ENCODE measurements around the gene PUM2.
"Not testable (repeated sequence)": the region's sequence is repeated elsewhere in the genome, so short reads cannot be mapped to it uniquely, and the experiment has no call there.

PUM2 gene, protein sequence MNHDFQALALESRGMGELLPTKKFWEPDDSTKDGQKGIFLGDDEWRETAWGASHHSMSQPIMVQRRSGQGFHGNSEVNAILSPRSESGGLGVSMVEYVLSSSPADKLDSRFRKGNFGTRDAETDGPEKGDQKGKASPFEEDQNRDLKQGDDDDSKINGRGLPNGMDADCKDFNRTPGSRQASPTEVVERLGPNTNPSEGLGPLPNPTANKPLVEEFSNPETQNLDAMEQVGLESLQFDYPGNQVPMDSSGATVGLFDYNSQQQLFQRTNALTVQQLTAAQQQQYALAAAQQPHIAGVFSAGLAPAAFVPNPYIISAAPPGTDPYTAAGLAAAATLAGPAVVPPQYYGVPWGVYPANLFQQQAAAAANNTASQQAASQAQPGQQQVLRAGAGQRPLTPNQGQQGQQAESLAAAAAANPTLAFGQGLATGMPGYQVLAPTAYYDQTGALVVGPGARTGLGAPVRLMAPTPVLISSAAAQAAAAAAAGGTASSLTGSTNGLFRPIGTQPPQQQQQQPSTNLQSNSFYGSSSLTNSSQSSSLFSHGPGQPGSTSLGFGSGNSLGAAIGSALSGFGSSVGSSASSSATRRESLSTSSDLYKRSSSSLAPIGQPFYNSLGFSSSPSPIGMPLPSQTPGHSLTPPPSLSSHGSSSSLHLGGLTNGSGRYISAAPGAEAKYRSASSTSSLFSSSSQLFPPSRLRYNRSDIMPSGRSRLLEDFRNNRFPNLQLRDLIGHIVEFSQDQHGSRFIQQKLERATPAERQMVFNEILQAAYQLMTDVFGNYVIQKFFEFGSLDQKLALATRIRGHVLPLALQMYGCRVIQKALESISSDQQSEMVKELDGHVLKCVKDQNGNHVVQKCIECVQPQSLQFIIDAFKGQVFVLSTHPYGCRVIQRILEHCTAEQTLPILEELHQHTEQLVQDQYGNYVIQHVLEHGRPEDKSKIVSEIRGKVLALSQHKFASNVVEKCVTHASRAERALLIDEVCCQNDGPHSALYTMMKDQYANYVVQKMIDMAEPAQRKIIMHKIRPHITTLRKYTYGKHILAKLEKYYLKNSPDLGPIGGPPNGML

GRCh38 chr2:20350753-20351554 lies at the start of gene PUM2:
Gene PUM2 (minus strand): TSS chr2:20350844. CDS start chr2:20327360, 23,484 bp downstream.
- in situ Hi-C loops (cut with HindIII; ENCODE audit: low sequenced_read_pairs) = no loop called here

GRCh38 chr2:20400306-20400705 lies 49.7 kb upstream of the PUM2 start:
- in situ Hi-C loops (cut with HindIII; ENCODE audit: low sequenced_read_pairs) = loop anchor here (5.0 kb wide), 1 partner anchor 247 kb away; no protein-coding TSS in a partner anchor

DNA sequence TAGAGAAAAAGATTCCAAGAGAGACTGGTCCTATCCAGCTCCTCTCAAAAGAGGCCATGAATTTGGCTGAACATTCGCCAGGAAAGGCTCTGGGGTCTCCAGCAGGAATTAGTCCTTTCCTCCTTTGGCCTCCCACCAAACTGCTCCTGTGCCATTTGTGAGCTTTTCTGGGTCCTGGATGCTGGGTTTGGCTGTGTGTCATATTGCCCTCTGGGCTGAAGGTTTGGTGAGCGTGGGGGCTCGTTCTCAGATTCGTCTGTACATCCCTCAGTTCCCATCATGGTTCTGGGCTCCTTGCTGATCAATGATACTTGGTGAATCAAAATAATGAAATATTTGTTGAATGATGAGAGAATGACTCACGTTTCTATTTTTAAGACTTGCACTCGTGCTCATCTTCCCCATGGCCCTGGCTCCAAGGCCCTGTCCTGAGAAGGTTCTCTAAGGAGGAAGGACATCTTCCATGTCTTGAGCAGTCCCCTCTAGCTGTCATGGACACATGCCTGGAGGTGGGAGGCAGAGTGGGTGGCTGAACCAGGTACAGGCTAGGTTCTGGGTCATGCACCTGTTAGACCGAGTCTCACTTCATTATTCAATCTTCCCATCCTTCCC lies 48.4 kb upstream of the PUM2 start:
- in situ Hi-C loops (cut with HindIII; ENCODE audit: low sequenced_read_pairs) = no loop called here

- in situ Hi-C loops (cut with HindIII; ENCODE audit: low sequenced_read_pairs) = no loop called here
These were observed 47.3 kb upstream of the PUM2 start for GRCh38 chr2:20397811-20398447.

DNA sequence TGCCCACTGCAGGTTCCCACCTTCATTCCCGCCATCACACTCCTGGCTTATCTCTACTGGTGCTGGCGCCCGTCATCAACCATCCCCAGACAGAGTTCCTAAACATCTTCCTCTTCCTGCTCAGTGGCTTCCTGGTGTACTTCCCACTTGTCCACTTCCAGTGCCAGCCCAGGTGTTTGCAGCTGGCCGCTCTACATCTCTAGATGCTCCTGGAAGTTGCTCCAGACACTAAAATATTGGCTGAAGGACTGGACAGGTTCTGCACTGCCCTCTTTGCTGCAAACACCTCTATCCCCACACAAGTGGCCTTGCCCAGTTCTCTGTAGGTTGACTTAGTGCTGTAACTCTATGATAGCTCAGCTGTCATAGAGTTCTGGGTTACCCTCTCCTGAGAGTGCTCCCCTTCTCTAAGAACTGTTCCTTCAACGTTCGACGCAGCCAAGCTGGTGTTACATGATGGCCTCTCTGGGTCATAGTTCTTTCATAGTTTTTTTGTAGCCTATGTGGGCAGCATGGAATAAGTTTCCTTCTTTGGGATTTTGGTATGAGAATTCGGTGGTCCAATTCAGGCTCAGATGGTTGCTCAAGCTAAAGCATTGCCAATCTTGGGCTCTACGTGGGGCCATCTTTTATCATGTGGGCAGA lies 45.8 kb upstream of the PUM2 start:
- in situ Hi-C loops (cut with HindIII; ENCODE audit: low sequenced_read_pairs) = no loop called here

DNA sequence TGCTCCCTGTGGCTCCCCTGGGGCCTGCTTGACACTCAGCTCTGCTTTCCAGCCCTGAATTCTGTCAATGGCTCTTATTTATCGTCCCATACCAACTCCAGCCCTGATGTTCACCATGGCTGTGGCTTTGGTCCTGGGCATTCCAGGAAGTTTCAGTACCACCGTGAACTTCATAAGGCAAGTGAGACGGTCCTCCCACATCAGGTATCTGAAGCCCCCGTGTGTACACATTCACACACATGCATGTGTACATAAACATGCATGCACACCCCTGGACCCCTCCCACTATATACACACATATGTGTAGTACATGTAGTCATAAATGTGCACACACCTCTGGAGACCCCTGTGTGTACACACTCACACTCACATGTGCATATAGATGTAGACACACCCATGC lies 43.3 kb upstream of the PUM2 start:
- in situ Hi-C loops (cut with HindIII; ENCODE audit: low sequenced_read_pairs) = no loop called here

DNA sequence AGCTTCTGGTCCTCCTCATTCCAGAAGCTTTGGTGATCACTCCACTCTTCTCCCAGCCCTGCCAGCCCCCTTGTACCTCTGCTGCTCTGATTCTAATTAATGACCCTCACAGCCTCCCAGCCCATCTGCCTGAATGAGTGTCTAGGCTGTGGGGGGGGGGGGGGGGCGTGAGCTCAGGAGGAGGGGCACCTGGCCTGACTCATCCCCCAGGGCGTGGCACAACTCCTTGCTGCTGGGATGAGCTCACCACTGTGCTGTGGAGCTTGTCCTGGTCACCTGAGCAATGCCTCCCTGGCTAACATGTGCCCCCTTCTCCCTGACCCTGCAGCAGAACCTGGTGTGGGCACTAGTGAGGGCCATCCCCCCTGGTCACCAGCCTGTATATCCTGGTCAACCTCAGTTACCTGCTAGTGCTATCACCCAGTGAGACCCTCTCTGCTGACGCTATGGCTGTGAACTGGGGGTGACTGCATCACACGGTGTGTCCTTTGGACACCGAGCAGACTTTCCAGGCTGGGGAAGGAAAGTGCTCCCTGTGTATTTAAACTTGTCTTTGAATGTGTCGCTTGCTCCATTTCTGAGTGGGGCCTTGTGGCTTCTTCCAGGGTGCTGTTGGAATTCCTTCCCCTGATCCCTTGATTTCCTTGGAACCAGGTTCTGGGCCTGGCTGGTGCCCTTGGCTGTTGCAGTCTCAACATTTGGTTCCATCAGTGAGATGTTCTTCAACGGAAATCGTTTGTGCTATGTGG lies 41.5 kb upstream of the PUM2 start:
- in situ Hi-C loops (cut with HindIII; ENCODE audit: low sequenced_read_pairs) = no loop called here

GRCh38 chr2:20390524-20391123 lies 40.0 kb upstream of the PUM2 start:
- in situ Hi-C loops (cut with HindIII; ENCODE audit: low sequenced_read_pairs) = no loop called here

- in situ Hi-C loops (cut with HindIII; ENCODE audit: low sequenced_read_pairs) = no loop called here
These were observed 34.3 kb upstream of the PUM2 start for GRCh38 chr2:20384953-20385352.

- in situ Hi-C loops (cut with HindIII; ENCODE audit: low sequenced_read_pairs) = no loop called here
These were observed 32.5 kb upstream of the PUM2 start for GRCh38 chr2:20382965-20383810.

- in situ Hi-C loops (cut with HindIII; ENCODE audit: low sequenced_read_pairs) = no loop called here
These were observed 30.8 kb upstream of the PUM2 start for GRCh38 chr2:20381457-20381856.

DNA sequence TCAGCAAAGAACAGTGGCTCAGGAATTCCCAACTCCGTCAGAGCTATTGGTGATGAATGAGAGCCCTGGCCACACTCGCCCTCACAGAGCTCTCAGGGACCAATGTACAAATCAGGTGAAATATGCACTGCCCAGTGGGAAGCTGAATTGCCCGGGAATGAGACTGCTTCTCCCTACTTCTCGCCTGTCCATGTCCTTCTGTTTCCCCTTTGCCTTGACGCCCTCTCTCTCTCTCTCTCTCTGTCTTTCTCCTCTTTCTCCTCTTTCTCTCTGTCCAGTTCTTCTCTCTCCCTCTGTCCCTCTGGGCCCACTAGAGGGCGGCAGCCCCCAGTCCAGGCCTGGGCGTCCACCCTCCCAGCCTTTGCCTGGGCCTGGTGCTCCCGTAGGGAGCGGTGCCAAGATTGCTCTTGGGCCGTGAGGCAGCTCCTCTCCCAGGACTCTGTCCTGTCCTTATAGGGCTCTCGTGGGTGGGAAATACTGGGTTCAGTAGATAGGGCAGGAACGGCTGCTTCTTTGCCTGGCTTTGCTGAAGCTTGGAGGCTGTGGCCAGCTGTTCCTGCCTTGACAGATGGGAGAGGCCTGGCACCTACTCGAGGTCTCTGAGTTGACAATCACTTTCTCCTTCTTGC lies 28.4 kb upstream of the PUM2 start:
- in situ Hi-C loops (cut with HindIII; ENCODE audit: low sequenced_read_pairs) = no loop called here

GRCh38 chr2:20378341-20378740 lies 27.7 kb upstream of the PUM2 start:
- in situ Hi-C loops (cut with HindIII; ENCODE audit: low sequenced_read_pairs) = no loop called here

DNA sequence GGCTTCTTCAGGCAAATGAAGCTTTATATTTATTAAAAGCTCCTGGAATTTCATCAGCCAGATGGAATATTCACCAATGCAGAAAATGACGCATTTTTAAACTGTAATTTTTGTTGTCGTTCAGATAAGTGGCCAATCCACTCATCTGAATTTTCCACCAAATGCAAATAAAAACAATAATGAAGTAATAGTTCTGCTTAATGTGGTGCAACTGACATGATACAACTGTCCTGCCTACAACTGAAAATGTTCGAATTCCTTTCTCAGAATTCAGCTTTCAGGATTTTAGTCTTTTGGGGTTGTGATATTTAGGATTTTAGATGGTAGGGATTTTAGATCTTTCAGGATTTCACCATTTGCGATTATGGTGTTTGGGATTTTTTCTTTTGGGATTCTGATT lies 27.1 kb upstream of the PUM2 start:
- in situ Hi-C loops (cut with HindIII; ENCODE audit: low sequenced_read_pairs) = no loop called here

- in situ Hi-C loops (cut with HindIII; ENCODE audit: low sequenced_read_pairs) = not testable (repeated sequence)
These were observed 24.3 kb upstream of the PUM2 start for GRCh38 chr2:20374982-20375381.

DNA sequence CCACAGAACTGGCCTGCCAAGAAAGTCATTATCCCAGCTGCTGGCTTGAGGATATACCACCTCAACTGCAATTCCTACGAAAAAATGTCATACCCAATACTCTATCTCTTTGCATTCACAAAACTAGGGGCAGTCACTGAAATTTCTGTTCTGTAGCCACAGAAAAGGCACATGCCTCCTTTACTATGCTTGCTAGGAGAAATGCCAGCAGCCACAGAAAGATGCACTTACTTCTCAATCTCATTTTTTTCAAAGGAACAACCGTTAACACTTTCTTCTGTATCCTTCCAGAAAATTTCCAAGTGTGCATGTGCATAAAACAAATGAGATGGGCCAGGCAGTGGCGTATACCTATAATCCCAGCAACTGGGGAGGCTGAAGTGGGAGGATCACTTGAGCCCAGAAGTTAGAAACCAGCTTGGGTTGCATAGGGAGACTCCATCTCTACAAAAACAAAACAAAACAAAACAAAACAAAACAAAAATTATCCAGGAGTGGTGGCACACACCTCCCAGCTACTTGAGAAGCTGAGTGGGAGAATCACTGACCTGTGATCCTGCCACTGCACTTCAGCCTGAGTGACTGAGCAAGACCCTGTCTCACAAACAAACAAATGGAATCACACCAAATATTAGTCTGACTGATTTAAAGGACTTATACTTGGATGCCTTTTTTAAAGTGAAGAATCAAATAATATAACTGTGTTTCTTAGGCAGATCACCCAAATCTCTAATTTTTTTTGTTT lies 22.4 kb upstream of the PUM2 start:
- in situ Hi-C loops (cut with HindIII; ENCODE audit: low sequenced_read_pairs) = no loop called here
